HG02981 (cell line): Measurements from ENCODE around the gene AURKA.

Experiments
- ATAC-seq: cut with Tn5 transposase; IDR thresholded peaks from one replicate; pipeline ENCODE4 v1.9.1; 2021; ENCODE audit warnings: mild to moderate bottlenecking, moderate library complexity; ENCODE audit not compliant: unreplicated experiment

Gene AURKA

GRCh38 chr20:56392132-56392880 is at the start of gene AURKA, which contains the start of gene CSTF1:
Gene AURKA, minus strand, starts transcription at chr20:56392215. Its CDS starts 4,018 bp downstream, at chr20:56388197.
Gene CSTF1, plus strand, starts transcription at chr20:56392645. Its CDS starts 2,908 bp downstream, at chr20:56395553.
- peak; percentile 96 for ATAC-seq

- no peak for ATAC-seq
These were observed 48.5 kb upstream of the AURKA start for GRCh38 chr20:56440346-56441007.

GRCh38 chr20:56439771-56440291 is 47.8 kb upstream of the AURKA start:
- ATAC-seq = no peak

GRCh38 chr20:56438284-56438683 is 46.3 kb upstream of the AURKA start:
- ATAC-seq = no peak

GRCh38 chr20:56437196-56437960 is 45.4 kb upstream of the AURKA start:
- ATAC-seq = no peak

GRCh38 chr20:56433880-56434255 is 41.9 kb upstream of the AURKA start:
- no peak for ATAC-seq

GRCh38 chr20:56433221-56433879 is 41.3 kb upstream of the AURKA start:
- no peak for ATAC-seq

- ATAC-seq = no peak
These were observed 39.5 kb upstream of the AURKA start for GRCh38 chr20:56431471-56431870.

- no peak for ATAC-seq
These were observed 38.9 kb upstream of the AURKA start for GRCh38 chr20:56430957-56431356.

GRCh38 chr20:56430461-56430860 is 38.4 kb upstream of the AURKA start:
- no peak for ATAC-seq

GRCh38 chr20:56429941-56430340 is 37.9 kb upstream of the AURKA start:
- ATAC-seq = no peak

GRCh38 chr20:56429502-56429901 is 37.5 kb upstream of the AURKA start:
- ATAC-seq = no peak

- no peak for ATAC-seq
These were observed 36.9 kb upstream of the AURKA start for GRCh38 chr20:56428881-56429280.

GRCh38 chr20:56428410-56428809 is 36.4 kb upstream of the AURKA start:
- no peak for ATAC-seq

- ATAC-seq = no peak
These were observed 35.8 kb upstream of the AURKA start for GRCh38 chr20:56427797-56428196.

- no peak for ATAC-seq
These were observed 34.9 kb upstream of the AURKA start for GRCh38 chr20:56426926-56427325.

- ATAC-seq = no peak
These were observed 34.0 kb upstream of the AURKA start for GRCh38 chr20:56426026-56426425.

GRCh38 chr20:56424931-56425330 is 32.9 kb upstream of the AURKA start:
- no peak for ATAC-seq

GRCh38 chr20:56423886-56424285 is 31.9 kb upstream of the AURKA start:
- no peak for ATAC-seq

- no peak for ATAC-seq
These were observed 31.2 kb upstream of the AURKA start for GRCh38 chr20:56423211-56423610.

- no peak for ATAC-seq
These were observed 30.8 kb upstream of the AURKA start for GRCh38 chr20:56422824-56423189.
